ENCODE data around the gene MZT1.

The MZT1 gene

GRCh38 chr13:72678312-72678711 lies 49.1 kb downstream of the MZT1 start:
- no peak for DNase-seq

GRCh38 chr13:72677431-72677830 lies 50.0 kb downstream of the MZT1 start:
- DNase-seq = no peak

GRCh38 chr13:72666391-72666790 lies 61.0 kb downstream of the MZT1 start:
- no peak for DNase-seq

GRCh38 chr13:72662548-72662947 lies 64.9 kb downstream of the MZT1 start:
- no peak for DNase-seq

All from NCI-H2029 treated with DMSO at 0.1 percent for 48 hours (cell line).